HPDE6-E6E7 (cell line): Measurements from ENCODE around the gene PGK1.
"Not testable (repeated sequence)": the region's sequence is repeated elsewhere in the genome, so short reads cannot be mapped to it uniquely, and the experiment has no call there.

Source experiments
- DNase-seq: peaks from one replicate; pipeline ENCODE4 v3.0.0; 2011; ENCODE audit warnings: missing footprints; ENCODE audit errors: extremely low spot score

The PGK1 gene

DNA sequence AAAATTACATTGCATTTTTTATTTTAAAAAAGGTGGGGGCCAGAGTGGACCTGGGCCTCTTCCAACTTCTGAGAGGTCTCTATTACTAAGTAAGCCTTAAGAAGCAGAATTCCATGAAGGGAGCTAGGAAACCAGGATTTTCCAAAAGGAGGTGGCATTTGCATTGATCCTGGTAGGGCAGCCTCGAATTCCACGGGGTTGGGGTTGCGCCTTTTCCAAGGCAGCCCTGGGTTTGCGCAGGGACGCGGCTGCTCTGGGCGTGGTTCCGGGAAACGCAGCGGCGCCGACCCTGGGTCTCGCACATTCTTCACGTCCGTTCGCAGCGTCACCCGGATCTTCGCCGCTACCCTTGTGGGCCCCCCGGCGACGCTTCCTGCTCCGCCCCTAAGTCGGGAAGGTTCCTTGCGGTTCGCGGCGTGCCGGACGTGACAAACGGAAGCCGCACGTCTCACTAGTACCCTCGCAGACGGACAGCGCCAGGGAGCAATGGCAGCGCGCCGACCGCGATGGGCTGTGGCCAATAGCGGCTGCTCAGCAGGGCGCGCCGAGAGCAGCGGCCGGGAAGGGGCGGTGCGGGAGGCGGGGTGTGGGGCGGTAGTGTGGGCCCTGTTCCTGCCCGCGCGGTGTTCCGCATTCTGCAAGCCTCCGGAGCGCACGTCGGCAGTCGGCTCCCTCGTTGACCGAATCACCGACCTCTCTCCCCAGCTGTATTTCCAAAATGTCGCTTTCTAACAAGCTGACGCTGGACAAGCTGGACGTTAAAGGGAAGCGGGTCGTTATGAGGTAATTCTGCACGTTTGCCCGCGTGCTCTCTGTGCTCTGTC lies at the start of gene PGK1:
Gene PGK1 (plus strand): TSS at position 626 of the 824 bp plus-strand sequence. CDS start 93 bp downstream, at position 719.
- peak; percentile 74 for DNase-seq

DNA sequence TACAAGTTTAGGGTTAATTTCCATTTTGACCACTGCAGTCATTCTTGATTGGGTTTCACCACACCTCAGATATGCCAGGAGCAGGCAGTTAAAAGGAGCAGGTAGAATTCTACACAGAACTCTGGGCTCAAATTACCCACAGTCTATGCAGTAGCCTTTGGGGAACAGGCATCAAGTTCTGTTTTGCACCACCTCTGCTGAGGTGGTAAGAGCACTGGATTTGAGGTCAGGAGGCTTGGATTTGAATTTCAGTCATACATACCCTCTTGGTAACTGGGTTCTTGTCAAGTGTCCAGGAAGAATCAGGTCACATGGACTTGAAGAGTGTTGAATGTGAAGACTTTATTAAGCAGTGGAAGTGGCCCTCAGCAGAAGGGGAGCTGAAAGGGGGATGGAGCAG lies 40.4 kb upstream of the PGK1 start:
- DNase-seq: no peak

DNA sequence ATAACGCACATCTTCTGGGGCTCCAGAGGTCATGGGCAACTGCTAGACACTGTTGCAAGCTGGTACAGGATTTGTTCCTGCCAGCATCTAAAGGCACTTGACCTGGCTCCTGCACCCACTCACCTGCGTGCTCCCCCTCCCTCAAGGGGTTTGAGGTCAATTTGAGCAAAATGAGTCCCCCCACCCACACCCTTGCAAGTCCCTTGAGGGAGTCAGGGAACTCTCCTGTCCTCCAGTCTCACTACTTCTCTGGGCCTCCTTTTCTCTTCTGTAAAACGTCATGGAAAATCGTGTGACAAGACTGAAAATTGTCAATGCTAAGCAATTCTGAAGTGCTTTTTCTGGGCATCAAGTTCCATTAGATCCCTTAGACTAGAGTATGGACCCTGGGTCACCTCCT lies 39.9 kb upstream of the PGK1 start:
- DNase-seq: no peak

- peak; percentile 33 for DNase-seq
Observed at GRCh38 chrX:78064698-78065601, 39.1 kb upstream of the PGK1 start.

DNA sequence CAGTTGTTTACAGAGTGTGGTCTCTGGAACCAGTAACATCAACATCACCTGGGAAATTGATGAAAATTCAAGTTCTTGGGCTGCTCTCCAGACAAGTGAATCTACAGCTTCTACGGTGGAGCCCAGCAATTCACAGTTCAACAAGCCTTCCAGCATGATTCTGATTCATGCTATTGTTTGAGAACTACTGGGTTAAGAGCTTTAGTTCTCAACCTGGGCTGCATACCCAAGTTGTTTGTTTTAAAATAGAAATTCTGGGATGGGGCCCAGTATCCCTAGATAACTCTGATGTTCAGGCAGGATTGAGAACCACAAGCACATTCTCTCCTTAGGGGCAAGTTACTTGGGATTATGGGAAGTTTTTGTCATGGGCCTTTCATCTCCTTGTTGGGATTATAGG lies 37.9 kb upstream of the PGK1 start:
- no peak for DNase-seq

DNA sequence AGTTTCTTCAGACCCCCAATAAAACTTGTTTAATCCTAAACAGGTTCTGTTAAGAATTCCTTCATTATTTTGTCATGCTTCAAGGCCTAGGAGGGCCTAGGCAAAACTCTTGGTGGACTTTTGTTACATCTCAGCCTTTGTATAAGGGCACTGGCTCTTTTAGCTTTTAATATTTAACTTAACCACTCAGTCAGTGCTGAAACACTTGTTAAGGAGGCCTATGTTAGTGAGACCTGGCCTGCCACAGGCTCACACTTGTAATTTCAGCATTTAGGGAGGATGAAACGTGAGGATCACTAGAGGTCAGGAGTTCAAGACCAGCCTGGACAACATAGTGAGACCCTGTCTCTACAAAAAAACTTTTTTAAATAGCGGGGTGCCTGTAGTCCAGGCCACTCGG lies 32.7 kb upstream of the PGK1 start:
- DNase-seq: no peak

DNA sequence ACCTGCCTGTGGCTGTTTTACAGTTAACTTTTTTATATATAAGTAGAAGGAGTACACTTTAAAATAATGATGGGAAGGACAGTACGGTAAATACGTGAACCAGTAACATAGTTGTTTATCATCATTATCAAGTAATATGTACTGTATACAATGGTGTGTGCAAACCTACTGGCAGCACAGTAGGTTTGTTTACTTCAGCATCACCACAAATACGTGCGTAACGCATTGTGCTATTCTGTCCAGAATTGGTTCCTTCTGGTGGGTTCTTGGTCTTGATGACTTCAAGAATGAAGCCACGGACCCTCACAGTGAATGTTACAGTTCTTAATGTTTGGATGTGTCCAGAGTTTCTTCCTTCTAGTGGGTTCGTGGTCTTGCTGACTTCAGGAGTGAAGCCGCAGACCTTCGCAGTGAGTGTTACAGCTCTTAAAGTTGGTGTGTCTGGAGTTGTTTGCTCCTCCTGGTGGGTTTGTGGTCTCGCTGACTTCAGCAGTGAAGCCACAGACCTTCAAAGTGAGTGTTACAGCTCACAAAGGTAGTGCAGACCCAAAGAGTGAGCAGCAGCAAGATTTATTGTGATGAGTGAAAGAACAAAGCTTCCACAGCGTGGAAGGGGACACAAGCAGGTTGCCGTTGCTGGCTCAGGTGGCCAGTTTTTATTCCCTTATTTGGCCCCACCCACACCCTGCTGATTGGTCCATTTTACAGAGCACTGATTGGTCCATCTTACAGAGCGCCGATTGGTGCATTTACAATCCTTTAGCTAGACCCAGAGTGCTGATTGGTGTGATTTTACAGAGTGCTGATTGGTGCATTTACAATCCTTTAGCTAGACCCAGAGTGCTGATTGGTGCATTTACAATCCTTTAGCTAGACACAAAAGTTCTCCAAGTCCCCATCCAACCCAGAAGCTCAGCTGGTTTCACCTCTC lies 30.6 kb upstream of the PGK1 start:
- DNase-seq: not testable (repeated sequence)

DNA sequence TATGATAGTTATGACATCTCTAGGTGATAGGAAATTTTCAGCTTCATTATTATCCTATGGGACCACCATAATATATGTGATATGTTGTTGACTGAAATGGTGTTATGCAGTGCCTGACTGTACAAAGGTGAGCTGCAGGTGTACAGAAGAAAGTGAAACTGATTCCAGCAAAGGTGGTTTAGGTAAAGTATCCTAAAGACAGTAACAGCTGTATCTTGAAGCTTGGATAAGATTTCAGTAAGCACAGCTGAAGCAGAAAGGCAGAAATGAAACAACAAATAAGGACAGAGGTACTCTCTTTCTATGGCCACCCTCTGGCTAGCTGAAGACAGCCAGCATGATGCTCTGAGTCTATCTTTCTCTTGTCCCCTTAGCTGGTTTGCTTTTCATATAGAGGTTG lies 30.0 kb upstream of the PGK1 start:
- DNase-seq: no peak

DNA sequence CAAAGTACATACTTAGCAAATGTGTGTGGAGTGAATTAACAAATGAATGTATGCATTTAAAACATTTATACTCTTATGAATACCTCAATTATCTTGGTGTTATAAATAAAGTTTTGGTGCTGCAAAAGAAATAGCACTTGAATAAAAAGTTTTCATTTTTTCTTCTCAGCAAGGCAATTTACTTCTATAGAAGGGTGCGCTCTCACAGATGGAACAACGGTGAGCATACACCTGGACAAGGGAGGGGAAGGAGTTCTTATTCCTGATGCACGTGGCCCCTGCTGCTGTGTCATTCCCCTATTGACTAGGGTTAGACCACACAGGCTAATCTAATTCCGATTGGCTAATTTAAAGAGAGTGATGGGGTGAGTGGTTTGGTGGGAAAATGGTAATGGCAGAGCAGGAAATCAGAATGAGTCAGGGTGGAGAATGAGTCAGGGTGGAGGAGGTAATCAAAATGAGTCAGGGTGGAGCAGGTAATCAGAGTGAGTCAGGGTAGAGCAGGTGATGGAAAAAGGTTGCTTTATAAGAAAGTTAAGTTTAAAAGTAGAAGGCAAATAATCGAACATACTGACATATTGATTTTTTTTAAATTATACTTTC lies 28.2 kb upstream of the PGK1 start:
- no peak for DNase-seq

- not testable (repeated sequence) for DNase-seq
Observed at GRCh38 chrX:78081413-78081812, 22.6 kb upstream of the PGK1 start.

DNA sequence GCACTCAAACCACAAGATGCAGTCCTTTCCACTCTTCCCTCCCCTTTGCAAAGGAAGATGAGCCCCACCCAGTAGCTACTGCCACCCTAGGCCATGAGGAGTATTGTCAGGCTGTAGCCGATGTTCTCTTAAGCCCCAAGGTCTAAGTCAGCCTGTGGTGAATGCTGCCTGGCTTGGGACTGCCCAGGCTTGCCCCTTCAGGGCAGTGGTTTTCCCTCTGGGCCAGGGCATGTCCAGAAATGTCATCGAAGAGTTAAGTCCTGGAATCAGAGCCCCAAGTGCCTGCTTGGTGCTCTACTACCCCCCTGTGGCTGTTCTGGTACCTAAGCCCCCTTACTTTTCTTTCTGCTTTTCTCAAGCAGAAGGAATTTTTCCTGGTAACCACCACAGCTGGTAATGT lies 11.8 kb upstream of the PGK1 start:
- DNase-seq: peak; percentile 19

- DNase-seq: no peak
Observed at GRCh38 chrX:78098108-78098507, 5.9 kb upstream of the PGK1 start.

- DNase-seq: no peak
Observed at GRCh38 chrX:78102091-78102490, 2.0 kb upstream of the PGK1 start.

DNA sequence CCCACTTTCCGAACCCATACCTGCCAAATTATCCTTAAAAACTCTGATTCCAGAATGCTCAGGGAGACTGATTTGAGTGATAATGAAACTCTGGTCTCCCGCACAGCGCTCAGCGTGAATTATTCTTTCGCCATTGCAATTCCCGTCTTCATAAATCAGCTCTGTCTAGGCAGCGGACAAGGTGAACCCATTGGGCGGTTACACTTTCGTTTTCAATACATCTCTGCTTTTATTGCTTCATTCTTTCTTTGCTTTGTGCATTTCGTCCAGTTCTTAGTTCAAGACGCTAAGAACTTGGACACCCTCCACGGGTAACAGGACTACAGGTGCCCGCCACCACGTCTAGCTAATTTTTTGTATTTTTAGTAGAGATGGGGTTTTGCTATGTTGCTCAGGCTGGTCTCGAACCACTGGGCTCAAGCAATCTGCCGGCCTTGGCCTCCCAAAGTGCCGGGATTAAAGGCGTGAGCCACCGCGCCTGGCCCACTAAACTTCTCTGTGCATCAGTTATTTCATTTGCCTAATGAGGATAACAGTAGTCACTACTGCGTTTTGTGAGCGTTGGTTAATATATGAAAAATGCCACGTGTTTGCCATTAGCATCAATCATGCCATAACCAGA lies 936 bp upstream of the PGK1 start:
- DNase-seq: no peak

- no peak for DNase-seq
Observed at GRCh38 chrX:78104447-78105176, 564 bp downstream of the PGK1 start.

DNA sequence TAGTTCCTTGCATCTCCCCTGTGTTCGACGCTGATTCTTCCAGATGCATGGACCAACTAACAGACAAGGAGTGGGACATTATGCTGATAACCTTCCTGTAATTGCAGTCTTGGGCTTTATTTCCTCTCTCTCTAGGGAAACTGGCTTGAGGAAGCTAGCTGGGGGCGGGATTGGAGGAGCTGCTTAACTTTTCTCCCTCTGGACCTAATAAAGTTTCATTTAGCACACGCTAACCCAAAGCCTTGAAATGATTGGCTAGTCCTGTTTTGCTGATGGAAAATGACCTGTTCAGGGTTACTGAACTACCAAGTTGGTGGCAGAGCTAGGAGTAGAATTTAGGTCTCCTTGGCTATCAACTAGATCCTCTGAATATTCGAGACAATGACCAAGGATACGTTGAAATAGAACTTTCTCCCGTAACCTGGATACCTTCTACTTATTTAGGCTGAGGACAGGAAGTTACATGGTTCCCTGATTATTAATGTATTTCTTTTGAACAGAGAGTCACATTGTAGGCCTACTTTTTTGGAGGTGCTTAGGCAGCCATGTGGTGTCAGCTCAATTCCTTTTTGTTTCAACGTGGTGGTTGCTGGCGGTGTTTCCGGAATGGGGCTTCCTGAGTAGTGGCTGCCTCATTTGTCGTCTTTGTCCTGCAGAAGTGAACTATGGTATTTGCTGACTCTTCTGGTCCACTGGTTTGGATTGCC lies 2.0 kb downstream of the PGK1 start:
- no peak for DNase-seq

- no peak for DNase-seq
Observed at GRCh38 chrX:78106651-78106986, 2.6 kb downstream of the PGK1 start.

GRCh38 chrX:78109458-78109857 lies 5.4 kb downstream of the PGK1 start:
- no peak for DNase-seq

GRCh38 chrX:78111140-78111931 lies 7.3 kb downstream of the PGK1 start:
- DNase-seq: no peak
